ENCODE results near the gene COMT. TPM values are rescaled to one million over a fixed set of nuclear protein-coding genes. Genes with fewer than 3 reads are reported as not detected.

The COMT gene
- total RNA-seq, 2 donors from 2014 or later = 26.6 to 27.8 TPM

DNA sequence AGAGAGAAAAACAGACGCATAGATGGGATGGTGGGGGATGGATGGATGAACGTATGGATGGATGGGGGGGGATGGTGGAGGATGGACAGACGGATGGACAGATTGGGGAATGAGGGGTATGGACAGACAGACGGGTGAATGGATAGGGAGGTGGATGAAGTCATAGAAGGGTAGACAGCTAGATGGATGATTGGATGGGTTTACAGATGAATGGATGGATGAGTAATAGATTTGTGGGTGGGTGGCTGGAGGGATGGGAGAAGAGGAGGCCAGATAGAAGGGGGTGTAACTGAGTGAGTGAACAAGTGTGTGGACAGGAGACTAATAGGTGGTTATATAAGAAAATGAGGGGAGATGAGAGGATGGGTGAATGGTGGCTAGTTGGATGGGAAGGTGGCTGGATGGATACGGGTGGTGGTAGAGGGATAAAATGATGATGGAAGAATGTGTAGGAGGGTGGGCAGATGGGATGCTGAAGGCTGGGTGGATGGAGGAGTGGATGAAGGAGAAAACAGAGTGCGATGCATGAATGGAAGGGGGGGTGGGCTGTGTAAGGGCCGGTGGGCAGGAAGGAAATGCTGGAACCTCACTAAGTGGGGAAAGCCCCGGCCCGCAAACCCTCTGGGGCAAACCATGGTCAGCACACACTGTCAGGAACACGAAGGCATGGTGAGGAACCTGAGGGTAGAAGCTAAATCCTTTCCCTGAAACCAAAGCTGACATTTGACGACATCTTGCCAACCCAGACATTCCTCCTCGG lies 53.5 kb downstream of the COMT start:
- Mint-ChIP-seq H3K27me3 (ENCODE audit: insufficient read depth) (peaks cover 1% of the 10 kb centered on the region), H3K4me3 (no peak overlapping the region), H3K4me1 (peaks cover 7% of the 10 kb centered on the region), H3K27ac (no peak overlapping the region), H3K9me3 (no peaks in the 10 kb centered on the region), H3K36me3 (ENCODE audit: low read depth) (no peaks in the 10 kb centered on the region)
- H3K9ac ChIP-seq (ENCODE audit: extremely low read depth, low read length, poor library complexity, severe bottlenecking) = no peak overlapping the region
- TF ChIP-seq, protein P1, sequence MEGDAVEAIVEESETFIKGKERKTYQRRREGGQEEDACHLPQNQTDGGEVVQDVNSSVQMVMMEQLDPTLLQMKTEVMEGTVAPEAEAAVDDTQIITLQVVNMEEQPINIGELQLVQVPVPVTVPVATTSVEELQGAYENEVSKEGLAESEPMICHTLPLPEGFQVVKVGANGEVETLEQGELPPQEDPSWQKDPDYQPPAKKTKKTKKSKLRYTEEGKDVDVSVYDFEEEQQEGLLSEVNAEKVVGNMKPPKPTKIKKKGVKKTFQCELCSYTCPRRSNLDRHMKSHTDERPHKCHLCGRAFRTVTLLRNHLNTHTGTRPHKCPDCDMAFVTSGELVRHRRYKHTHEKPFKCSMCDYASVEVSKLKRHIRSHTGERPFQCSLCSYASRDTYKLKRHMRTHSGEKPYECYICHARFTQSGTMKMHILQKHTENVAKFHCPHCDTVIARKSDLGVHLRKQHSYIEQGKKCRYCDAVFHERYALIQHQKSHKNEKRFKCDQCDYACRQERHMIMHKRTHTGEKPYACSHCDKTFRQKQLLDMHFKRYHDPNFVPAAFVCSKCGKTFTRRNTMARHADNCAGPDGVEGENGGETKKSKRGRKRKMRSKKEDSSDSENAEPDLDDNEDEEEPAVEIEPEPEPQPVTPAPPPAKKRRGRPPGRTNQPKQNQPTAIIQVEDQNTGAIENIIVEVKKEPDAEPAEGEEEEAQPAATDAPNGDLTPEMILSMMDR (conservative IDR thresholded peaks at IDR 0.05) = no peak
- DNase-seq = no peak
- no peaks in the 10 kb centered on the region for H3K4me1 ChIP-seq (ENCODE audit: control insufficient read depth, insufficient read depth, low read length)
- WGBS, 2 experiments (ENCODE audit: insufficient coverage in 1 of 2, insufficient read length in 1 of 2) = 91% methylated on average over 12 of the region's 12 CpGs
- no peaks in the 10 kb centered on the region for H3K27me3 ChIP-seq (ENCODE audit: control insufficient read depth, insufficient read depth, low read length, poor library complexity, severe bottlenecking)
- no peaks in the 10 kb centered on the region for H3K36me3 ChIP-seq (ENCODE audit: control insufficient read depth, insufficient read depth, low read length)
- no peak overlapping the region for H3K4me3 ChIP-seq (ENCODE audit: low read length)
- H3K9me3 ChIP-seq (ENCODE audit: control insufficient read depth, low read length) = no peaks in the 10 kb centered on the region
- no peak overlapping the region for H3K27ac ChIP-seq (ENCODE audit: low read depth, low read length)

GRCh38 chr22:19995611-19996339 lies 54.2 kb downstream of the COMT start:
- DNase-seq = no peak
- Mint-ChIP-seq H3K4me1 (peaks cover 10% of the 10 kb centered on the region), H3K9me3 (no peaks in the 10 kb centered on the region), H3K27ac (no peak overlapping the region), H3K4me3 (no peak overlapping the region), H3K36me3 (ENCODE audit: low read depth) (no peaks in the 10 kb centered on the region), H3K27me3 (ENCODE audit: insufficient read depth) (peaks cover 1% of the 10 kb centered on the region)
- Histone ChIP-seq H3K4me1 (ENCODE audit: control insufficient read depth, insufficient read depth, low read length) (no peaks in the 10 kb centered on the region), H3K27me3 (ENCODE audit: control insufficient read depth, insufficient read depth, low read length, poor library complexity, severe bottlenecking) (no peaks in the 10 kb centered on the region), H3K9me3 (ENCODE audit: control insufficient read depth, low read length) (no peaks in the 10 kb centered on the region), H3K4me3 (ENCODE audit: low read length) (no peak overlapping the region), H3K36me3 (ENCODE audit: control insufficient read depth, insufficient read depth, low read length) (no peaks in the 10 kb centered on the region), H3K27ac (ENCODE audit: low read depth, low read length) (no peak overlapping the region), H3K9ac (ENCODE audit: extremely low read depth, low read length, poor library complexity, severe bottlenecking) (no peak overlapping the region)
- TF ChIP-seq, protein P1 (conservative IDR thresholded peaks at IDR 0.05) = no peak
- WGBS, 2 experiments (ENCODE audit: insufficient coverage in 1 of 2, insufficient read length in 1 of 2) = 86 to 96% methylated on average over 11 to 18 of the region's 18 CpGs

GRCh38 chr22:19996694-19997384 lies 55.3 kb downstream of the COMT start:
- Histone ChIP-seq H3K36me3 (ENCODE audit: control insufficient read depth, insufficient read depth, low read length) (no peaks in the 10 kb centered on the region), H3K4me1 (ENCODE audit: control insufficient read depth, insufficient read depth, low read length) (no peaks in the 10 kb centered on the region), H3K9me3 (ENCODE audit: control insufficient read depth, low read length) (no peaks in the 10 kb centered on the region), H3K27ac (ENCODE audit: low read depth, low read length) (no peak overlapping the region), H3K27me3 (ENCODE audit: control insufficient read depth, insufficient read depth, low read length, poor library complexity, severe bottlenecking) (no peaks in the 10 kb centered on the region), H3K4me3 (ENCODE audit: low read length) (no peak overlapping the region), H3K9ac (ENCODE audit: extremely low read depth, low read length, poor library complexity, severe bottlenecking) (no peak overlapping the region)
- Mint-ChIP-seq H3K9me3 (no peaks in the 10 kb centered on the region), H3K4me1 (peaks cover 10% of the 10 kb centered on the region), H3K36me3 (ENCODE audit: low read depth) (no peaks in the 10 kb centered on the region), H3K27me3 (ENCODE audit: insufficient read depth) (peaks cover 1% of the 10 kb centered on the region), H3K27ac (no peak overlapping the region), H3K4me3 (no peak overlapping the region)
- 91 to 100% methylated on average over 3 to 12 of the region's 12 CpGs for WGBS, 2 experiments (ENCODE audit: insufficient coverage in 1 of 2, insufficient read length in 1 of 2)
- TF ChIP-seq, protein P1 (conservative IDR thresholded peaks at IDR 0.05) = no peak
- DNase-seq = no peak

Data from endodermal cell (in vitro differentiated cells).